HG03066 (cell line): Measurements from ENCODE around the gene MAT2B.

Experiments used
- ATAC-seq: cut with Tn5 transposase; IDR thresholded peaks from one replicate; pipeline ENCODE4 v1.9.1; 2021; ENCODE audit warnings: low read depth; ENCODE audit not compliant: unreplicated experiment

MAT2B gene

DNA sequence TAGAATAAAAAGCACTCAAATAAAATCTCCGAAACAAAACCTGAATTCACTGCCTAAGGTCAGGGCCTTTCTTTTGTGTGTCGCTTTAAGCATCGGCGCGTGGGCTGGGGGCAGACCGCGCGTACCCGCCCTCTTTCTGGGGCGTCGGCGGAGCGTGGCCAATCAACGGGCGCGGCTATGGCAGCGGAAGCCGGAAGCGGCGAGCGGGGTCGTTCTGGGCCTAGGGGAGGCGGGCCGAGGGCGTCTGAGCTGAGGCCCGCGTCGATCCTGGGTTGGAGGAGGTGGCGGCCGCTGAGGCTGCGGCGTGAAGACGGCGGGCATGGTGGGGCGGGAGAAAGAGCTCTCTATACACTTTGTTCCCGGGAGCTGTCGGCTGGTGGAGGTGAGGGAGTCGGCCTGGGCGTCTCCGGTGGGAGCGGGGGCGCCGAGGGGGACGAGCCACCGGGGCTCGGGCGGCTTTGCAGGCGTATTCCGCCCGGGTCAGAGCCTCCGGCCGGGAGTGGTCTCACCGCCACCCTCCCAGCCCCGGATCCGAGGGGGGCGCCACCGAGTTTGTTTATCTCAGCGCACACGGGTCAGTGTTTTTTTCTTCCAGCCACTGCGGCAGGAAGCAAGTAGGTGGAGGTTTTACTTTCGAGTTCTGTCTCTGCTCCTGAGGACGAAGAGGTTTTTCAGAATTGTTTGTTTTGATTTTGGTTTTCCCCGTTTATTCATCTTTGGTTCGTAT, at the start of gene MAT2B:
MAT2B (plus strand) TSS at position 252 of the 727 bp plus-strand sequence; CDS start at position 320, 68 bp downstream.
- ATAC-seq, result peak; percentile 82

DNA sequence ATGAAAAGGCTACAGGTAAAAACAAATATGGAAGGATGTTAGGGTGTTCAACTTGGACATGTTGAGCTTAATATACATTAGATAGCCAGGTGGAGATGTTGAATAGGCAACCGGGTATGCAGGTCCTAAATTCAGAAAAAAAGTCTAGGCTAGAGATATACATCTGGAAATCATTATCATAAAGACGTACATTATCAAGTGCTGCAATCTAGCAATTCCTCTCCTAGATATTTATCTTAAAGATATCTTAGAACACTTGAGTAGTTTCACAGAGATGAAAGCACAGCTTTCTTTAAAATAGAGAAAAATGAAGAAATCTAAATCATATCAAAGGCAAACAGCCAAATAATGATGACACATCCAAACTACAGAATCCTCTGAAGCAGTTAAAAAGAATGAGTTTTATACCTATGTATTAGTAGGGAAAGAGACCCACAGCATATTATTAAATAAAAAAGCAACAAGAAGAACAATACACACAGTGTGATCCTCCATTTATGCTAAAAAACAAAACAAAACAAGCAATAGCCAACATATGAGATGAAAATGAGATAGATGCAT, 49.3 kb upstream of the MAT2B start:
- no peak for ATAC-seq

GRCh38 chr5:163456840-163457239, 48.6 kb upstream of the MAT2B start:
- ATAC-seq, result no peak

DNA sequence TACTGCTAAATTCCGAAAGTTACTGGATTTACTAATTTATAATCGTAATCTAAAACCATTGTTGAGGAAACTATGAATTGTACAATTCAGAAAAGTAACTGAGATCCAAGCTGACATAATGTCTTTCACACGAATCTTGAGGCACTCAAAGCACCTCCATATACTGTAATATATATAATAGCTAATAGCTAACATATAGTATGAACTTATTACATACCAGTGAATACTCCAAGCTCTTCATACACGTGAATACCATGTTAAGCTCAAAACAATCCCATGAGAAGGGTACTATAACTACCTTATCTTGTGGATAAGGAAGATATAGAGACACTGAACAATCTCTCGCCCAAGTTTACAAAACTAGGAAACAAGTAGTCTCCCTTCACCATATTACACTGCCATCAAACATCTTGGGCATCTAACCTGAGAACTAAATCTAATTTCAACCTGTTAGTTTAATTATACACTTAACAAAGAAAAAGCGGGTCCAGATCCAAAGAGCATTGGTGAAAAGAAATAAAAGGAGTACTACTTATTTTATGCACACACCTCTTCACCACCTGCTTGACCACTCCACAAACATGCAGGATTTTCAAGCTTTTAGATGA, 46.5 kb upstream of the MAT2B start:
- ATAC-seq, result no peak

DNA sequence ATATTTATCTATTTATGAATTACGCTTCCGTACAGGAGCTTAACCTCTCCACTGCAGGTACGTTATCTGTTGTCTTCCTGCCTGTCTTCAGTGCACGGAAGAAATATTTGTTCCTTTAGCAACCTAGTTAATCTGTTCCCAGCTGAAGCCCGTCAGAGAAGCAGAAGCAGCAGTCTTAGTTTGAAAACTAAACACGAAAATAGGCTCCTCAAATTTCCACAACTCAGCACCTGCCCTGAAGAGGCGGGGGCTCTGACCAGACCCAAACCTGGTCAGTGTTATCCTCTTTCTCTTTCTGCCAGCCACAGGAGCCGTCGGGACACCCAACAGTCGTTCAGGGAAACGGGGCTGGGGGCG, 46.0 kb upstream of the MAT2B start:
- peak; percentile 3 for ATAC-seq

DNA sequence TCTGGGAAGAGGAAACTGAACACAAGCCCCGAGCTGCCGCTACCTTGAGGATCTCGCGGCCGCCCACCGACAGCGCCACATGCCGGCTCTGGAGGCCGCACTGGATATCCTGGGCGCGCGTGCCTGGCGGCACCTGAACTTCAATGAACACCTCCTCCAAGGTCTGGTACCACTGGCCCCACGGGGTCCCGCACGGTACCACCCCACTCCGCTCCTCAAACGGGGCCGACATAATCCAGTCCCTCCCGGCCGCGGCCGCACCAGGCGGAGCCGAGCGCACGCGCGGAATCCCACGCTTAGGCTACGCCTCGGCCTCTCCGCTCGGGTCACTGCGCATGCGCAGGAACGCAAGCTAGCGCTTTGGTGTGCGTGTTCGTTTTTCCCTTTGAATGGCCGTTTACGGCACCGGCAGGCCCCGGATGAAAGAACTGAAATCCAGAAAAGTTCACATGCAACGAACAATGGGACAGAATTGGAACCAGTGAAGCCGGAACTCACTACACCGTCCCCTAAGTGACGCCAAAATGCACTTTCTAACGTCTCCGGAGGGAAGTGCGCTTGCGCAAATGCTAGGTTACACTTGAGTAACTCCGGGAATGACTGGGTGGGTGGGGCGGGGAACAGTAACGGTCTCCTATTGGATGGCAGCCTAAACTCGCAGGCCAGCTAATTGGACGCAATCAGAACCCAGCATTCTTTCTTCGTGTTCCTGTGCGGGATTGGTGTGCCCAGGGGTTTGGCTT, 45.4 kb upstream of the MAT2B start, which contains the start of gene NUDCD2:
NUDCD2 (minus strand) TSS at position 284 of the 743 bp plus-strand sequence; CDS start at position 232, 52 bp downstream.
- ATAC-seq, result peak; percentile 76

- no peak for ATAC-seq
These were observed 44.8 kb upstream of the MAT2B start, which contains the start of gene HMMR for GRCh38 chr5:163460562-163461171. Gene HMMR (plus strand): TSS chr5:163460632. CDS start chr5:163460693, 61 bp downstream.

DNA sequence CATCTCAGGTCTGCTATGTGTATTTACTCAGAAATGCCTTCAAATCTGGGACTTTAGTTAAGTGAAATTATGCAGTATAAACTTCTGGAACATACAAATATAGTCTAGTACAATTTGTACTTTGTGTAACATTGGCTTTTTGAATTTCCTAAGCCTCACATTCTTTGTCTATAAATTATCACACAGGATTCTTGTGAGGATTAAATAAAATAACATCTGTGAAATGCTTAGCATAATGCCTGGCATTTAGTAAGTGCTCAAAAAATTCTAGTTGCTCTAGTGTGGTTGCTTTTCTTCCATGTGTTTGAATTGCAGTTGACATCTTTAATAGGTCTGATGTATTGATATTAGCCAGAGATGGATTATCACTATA, 42.4 kb upstream of the MAT2B start:
- ATAC-seq, result no peak

- no peak for ATAC-seq
These were observed 37.7 kb upstream of the MAT2B start for GRCh38 chr5:163467682-163468081.

GRCh38 chr5:163473635-163474243, 31.7 kb upstream of the MAT2B start:
- ATAC-seq, result no peak

DNA sequence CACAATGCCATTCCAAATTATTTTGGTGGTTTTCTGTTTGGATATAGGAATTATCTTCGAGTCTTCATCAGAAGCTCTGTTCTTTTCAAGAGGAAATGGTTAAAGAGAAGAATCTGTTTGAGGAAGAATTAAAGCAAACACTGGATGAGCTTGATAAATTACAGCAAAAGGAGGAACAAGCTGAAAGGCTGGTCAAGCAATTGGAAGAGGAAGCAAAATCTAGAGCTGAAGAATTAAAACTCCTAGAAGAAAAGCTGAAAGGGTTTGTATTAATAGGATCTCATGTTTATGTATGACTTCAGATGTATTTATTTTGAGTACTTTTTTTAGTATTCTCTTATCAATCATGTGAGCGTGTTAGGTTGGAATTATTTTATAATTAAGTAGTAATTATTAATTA, 30.0 kb upstream of the MAT2B start:
- no peak for ATAC-seq

- ATAC-seq, result no peak
These were observed 27.1 kb upstream of the MAT2B start for GRCh38 chr5:163478126-163478981.

DNA sequence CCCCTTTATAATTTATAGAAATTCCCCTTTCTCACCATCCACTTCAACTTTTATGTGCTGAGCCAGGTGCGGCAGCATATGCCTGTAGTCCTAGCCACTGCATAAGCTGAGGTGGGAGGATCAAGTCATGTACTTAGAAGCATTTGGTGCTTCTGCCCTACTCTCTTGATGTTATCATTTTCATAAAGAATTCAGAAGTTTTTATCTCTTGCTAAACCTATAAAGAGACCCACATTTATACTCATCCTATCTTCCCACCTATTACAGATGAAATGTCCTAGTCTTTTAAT, 26.5 kb upstream of the MAT2B start:
- no peak for ATAC-seq

GRCh38 chr5:163489055-163489744, 16.2 kb upstream of the MAT2B start:
- ATAC-seq, result no peak

DNA sequence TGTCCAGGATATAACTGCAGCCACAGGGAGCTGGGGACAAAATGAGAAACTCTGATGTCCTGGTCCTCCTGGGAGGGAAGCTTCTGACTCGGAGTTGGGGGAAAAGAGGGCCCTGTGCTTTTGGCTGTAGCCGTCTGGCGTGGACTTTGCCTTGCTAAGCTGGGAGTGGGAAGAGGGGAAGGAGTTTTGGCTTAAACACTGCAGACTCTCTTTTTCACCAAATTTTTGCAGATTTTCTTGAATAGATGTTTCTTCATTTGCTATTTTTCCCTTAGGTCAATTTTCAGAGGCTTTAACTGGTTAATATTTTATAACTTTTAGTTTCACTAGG, 15.7 kb upstream of the MAT2B start:
- ATAC-seq, result no peak

DNA sequence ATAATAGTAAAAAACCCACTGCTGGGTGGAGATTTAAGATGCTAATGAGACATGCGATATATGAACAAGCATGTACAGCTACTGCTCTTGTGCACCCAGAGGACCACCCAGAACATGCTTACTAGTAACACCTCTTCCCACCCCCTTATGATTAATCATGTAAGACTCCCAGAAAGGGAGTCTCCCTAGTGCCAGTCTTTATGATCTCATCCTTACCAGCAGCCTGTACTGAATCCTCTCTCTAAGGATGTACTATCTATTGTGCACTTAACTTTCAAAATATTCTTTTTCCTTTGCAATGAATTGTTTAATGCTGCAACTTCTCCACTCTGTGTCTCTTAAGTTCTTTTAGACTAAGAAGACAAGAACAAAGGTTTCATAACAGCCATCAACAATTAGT, 9.1 kb upstream of the MAT2B start:
- no peak for ATAC-seq

DNA sequence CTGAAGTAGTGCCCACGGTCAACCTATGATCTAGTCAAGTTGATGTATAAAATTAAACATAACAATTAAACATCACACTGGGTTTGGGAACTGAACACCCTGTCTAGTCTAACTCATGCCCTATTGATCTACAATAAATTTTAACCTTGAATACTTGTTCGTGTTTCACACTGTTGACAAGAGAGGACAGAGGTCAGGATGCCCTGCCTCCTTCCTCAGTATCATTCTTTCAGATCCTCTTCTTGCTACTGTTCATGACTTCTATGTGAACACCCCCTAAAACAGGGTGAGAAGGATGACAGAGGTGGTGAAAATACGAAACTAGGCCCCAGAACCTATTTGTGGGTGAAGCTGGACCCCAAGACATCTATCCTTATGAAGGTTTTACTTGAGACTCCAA, 8.1 kb upstream of the MAT2B start:
- ATAC-seq, result no peak

DNA sequence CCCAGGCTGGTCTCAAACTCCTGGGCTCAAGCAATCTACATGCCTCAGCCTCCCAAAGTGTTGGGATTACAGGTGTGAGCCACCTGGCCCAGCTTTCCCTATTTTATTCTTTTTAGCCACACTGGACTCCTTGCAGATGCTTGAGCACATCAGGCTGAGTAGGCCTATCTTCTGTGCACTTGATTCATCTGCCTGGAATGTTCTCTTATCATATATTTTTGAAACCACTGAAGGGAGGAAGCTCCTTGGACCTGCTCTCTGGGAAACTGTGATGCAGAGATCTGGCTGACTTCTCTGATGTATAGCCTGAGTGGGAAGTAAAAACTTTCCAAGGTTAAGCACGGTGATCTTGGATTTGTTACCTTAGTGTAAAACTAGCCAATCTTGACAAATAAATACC, 6.5 kb upstream of the MAT2B start:
- ATAC-seq, result no peak

DNA sequence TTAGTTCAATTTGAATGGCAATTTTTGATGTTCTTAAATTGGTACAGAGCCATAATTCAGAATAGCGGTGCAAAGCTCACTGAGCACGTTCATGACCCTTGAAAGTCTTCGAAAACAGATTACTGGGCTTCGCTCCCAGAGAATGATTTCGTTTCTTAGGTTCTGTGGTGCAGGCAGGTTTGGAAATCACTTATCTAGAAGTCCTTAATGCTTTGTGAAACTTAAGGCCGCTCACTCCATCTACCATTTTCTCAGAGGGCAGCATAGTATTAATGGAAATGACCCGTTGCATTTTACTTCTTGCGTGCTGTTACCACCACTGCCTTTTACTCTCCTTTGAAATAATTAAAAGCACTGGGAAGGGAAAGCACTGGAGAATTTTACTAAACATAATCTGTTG, 2.9 kb upstream of the MAT2B start:
- no peak for ATAC-seq
